ENCODE data around the gene CDCA3.
A peak's percentile ranks its signal among the peaks of the same experiment; 100 is the strongest.

Gene CDCA3

DNA sequence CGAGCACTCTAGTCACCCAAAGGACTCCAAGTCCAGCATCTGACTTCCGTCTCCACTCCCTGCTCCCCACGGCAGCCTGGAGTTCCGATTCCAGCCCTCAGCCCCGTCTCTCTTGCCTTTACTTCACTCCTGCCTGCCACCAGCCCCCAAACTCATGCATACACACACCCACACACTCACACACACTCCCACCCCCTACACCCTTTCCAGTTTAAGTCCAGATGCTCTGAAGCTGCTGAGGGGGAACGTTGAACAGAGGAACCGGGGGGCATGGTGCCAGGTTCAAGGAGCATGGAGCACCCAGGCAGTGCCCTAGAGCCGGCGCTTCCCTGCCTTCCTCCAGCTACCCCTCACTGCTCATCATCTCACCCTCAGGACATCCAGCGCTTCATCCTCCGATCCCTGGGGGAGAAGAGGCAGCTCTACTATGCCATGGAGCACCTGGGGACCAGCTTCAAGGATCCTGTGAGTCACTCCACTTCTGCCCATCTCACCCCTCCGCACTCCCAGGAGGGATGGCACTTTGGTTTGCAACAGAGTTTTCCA, 19.6 kb downstream of the CDCA3 start:
- no peak for DNase-seq

DNA sequence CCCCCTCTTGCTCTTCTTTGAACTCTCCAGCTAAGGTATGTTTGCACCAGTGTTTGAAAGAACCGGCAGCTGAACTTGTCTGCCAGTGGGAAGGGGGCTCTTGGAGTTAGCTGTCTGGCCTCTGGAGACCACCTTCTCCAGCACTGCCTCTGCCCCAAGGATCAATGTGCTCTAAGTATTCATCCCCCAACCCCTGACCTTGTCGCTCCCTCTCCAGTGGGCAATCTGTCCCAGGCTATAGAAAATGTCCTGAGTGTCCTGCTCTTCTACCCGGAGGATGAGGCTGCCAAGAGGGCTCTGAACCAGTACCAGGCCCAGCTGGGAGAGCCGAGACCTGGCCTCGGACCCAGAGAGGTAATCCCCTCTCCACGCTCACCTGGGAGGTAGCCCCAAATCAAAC, 20.1 kb downstream of the CDCA3 start:
- DNase-seq, result no peak

DNA sequence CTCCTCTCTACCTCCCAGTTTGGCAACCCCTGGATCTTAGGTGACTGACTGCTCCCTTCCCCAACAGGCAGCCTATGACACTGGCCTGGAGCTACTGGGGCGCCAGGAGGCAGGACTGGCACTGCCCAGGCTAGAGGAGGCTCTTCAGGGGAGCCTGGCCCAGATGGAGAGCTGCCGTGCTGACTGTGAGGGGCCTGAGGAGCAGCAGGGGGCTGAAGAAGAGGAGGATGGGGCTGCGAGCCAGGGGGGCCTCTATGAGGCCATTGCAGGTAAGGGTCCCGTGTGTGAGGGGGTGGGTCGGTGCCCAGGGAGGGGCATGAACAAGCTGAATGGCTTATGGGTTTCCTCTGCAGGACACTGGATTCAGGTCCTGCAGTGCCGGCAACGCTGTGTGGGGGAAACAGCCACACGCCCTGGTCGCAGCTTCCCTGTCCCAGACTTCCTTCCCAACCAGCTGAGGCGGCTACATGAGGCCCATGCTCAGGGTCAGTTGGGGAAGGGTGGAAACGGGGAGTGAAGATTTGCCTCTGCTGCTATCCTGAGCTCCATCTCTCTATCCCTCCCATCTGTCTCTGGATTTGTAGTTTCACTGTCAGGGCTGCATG, 20.7 kb downstream of the CDCA3 start:
- no peak for DNase-seq

DNA sequence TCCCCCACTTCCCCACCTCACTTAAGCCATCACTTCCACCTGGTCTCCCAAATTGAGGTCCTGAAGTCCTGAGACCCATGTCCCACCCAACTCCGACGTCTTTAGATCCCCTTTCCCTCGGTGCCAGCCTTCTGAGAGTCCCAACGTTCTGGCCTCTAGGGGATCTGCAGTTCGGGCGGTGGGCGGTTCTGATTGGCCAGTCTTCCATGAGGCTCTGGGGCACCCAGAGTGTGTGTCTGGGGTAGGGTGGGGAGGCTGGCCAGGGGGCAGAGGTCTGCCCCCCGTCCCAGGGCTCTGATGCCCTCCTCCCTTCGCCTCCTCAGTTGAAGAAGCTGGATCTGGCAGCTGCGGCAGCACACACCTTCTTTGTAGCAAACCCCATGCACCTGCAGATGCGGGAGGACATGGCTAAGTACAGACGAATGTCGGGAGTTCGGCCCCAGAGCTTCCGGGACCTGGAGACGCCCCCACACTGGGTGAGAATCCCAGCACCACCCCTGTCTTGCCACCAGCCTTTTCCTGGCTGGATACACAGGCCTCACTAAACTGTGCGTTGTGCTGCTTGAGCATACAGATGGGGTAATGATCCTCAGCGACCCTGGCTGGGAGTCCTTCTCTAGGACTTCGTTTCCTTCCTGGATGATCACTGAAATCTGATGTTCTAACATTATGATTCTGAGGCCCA, 21.4 kb downstream of the CDCA3 start:
- DNase-seq, result peak; percentile 55

DNA sequence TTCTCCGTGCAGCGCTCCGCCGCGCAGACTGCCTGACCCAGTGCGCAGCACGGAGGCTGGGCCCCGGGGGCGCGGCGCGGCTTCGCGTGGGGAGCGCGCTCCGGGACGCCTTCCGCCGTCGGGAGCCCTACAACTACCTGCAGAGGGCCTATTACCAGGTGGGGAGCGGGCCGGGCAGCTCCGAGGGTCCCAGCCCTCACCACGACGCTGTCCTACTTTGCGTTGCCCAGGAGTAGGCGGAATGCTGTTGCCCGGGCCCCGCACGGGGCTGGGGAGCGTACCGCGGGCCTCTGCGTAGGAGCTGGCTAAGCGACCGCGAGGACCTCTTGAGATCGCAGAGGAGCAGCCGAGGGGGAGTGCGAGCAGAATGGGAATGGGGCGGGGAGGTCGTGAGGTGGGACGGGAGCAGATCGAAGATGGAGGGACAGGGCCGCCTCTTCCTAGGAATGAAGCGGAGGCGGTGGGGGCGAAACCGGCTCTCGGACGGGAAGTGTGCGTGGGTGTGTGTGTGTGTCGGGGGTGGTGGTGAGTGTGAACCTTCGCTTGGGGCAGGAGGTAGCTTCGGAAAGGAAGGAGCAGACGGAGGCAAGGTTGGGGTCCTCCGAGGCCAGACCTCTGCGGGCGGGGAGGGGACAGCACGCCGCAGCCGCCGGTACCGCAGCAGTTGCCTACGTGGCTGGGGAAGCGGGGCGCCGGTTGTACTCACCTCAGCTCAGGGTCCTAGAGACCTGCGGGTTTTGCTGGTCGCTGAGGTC, 22.1 kb downstream of the CDCA3 start:
- peak; percentile 55 for DNase-seq

DNA sequence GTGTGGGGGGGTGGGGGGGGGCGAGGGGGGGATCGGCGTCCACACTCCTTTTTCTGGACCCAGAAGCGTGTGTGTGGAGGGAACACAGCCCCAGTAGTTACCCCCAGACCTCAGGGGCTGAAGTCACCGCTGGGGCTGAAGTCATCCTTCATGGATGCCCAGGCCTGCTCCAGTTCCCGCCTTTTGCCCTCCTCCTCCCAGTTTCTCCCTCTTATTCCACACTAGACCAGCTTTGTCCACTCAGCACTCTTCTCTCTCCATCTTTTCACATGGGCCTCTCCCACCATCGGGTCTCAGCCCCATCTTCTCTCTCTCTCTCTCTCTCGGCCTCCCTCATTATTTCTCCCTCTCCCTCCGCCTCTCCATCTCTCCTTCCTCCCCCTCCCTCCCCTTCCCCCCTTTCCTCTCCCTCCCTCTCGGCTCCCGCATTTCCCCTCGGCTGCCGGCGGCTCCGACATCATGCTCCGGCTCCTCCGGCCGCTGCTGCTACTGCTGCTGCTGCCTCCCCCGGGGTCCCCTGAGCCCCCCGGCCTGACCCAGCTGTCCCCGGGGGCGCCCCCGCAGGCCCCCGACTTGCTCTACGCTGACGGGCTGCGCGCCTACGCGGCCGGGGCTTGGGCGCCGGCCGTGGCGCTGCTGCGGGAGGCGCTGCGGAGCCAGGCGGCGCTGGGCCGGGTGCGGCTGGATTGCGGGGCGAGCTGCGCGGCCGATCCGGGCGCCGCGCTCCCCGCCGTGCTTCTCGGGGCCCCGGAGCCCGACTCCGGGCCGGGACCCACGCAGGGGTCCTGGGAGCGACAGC, 22.9 kb downstream of the CDCA3 start, which contains the start of gene P3H3:
Gene P3H3, plus strand, starts transcription at position 426 of the 799 bp plus-strand sequence. Its CDS starts 34 bp downstream, at position 460.
- no peak for DNase-seq

DNA sequence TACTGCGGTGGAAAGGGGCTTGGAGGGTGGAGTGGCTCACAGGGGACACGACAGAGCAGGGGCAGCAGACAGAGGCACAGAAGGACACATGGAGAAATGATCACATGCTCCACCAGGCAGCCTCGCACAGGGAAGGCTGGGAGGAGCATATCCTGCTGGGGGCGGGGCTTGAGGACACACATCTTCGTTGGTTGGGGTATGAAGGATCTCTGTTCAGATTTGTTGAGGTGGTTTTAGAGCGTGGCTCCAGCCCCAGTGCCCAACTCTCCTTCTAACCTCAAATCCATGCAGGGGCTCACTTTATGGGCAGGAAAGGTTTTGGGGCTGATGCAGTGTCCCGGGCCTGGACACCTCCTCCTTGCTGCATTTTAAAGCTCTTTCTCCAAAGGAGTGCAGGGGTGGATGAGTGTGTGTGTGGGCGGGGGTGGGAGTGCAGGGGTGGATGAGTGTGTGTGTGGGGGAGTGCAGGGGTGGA, 23.6 kb downstream of the CDCA3 start:
- peak; percentile 71 for DNase-seq

DNA sequence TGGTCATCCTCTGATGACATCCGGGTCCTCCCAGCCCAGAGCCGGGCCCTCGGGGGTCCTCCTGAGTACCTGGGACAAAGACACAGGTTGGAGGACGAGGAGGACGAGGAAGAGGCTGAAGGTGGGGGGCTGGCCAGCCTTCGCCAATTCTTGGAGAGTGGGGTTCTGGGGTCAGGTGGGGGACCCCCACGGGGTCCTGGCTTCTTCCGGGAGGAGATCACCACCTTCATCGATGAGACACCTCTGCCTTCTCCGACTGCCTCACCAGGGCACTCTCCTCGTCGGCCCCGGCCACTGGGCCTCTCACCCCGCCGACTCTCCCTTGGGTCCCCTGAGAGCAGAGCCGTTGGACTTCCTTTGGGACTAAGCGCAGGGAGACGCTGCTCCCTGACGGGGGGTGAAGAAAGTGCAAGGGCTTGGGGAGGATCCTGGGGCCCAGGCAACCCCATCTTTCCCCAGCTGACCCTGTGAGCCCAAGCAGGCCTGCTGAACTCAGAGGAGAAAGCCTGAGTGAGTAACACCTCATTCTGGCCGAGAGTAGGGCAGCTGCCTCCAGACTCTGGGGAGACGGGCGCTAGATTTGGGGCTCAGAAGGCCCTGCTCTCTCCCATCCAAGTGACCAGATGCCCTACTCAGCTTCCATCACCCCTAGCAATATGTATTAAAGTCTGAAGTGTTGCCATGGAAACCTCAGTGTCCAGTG, 24.2 kb downstream of the CDCA3 start:
- DNase-seq, result no peak

DNA sequence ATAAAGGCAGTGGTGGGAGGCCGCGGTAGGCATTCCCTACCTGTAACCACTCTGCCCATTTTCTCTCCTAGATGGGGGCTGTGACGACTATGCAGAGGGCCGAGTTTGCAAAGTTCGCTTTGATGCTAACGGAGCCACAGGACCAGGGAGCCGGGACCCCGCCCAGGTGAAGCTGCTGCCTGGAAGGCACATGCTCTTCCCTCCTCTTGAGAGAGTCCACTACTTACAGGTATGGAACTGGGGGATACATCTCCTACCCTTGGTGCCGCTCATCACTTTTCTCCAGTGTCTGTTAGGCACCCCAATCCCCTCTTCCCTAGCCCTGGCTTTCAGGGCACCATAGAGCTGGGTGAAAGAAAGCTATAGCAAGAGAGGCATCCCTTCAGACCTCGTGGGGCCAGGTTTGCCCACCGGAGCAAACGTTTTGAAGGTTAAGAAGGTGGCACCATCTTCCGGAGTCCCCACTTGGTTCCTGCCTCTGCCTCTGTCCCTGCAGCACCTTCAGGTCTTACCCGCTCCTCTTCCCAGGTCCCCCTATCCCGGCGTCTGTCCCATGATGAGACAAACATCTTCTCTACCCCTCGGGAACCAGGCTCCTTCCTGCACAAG, 24.9 kb downstream of the CDCA3 start:
- DNase-seq, result no peak

DNA sequence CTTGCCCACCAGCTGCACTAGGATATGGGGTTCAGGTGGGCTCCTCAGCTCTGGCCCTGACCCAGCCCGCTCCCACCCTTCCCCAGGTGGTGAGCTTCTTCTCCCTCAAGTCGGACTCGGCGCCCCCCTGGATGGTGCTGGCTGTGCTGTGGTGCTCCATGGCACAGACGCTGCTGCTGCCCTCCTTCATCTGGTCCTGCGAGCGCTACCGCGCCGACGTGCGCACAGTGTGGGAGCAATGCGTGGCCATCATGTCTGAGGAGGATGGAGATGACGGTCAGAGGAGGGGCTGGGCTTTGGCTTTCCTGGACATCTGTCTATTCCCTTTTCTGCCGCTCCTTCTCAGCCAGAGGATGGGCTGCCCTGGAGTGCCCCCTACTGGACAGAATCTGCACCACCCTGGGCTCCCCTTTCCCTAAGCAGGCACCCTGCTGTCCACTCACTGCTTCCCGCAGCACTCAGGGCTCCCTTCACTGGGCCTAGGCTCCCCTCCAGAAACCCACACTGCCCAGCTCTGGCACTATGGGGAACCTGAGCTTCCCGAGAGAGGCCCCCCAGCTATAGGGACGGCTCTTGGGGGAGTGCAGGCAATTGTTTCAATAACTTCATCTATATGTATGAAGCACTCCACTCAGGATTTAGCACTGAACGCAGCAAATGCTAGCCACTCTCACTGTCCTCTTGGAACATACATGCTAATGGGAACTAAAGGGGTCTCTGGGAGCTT, 25.5 kb downstream of the CDCA3 start:
- DNase-seq, result peak; percentile 52

DNA sequence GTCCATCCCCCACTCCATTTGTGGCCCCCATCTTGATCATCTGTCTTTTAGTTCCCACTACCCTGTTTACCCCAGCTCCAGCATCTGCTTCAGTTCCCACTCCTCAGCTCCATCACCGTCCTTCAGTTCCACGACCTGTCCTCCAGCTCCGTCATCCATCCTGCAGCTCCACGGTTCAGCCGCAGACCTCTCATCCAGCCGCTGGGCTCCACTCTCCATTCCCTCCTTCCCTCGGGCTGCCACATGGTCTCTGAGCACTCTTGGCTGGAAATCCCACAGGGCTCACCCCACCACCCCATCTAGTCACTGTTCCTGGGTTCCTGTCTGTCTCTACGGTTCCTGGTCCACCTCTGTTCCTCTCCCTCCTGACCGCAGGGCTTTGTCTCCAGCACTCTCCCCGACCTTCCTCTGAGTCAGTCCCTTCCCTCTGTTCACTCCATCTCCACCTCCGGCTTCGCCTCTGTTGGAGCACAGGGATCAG, 26.1 kb downstream of the CDCA3 start:
- DNase-seq, result no peak

DNA sequence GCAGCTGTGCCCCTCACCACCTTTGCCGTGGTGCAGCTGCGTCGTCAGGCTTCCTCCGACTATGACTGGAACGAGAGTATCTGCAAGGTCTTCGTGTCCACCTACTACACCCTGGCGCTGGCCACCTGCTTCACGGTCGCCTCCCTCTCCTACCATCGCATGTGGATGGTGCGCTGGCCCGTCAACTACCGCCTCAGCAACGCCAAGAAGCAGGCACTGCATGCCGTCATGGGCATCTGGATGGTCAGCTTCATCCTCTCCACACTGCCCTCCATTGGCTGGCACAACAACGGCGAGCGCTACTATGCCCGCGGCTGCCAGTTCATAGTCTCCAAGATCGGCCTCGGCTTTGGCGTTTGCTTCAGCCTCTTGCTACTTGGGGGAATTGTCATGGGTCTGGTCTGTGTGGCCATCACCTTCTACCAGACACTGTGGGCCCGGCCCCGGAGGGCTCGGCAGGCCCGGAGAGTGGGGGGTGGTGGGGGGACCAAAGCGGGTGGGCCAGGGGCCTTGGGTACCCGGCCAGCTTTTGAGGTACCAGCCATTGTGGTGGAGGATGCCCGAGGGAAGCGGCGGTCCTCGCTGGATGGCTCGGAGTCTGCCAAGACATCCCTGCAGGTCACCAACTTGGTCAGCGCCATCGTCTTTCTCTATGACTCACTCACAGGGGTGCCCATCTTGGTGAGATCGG, 26.9 kb downstream of the CDCA3 start:
- no peak for DNase-seq

DNA sequence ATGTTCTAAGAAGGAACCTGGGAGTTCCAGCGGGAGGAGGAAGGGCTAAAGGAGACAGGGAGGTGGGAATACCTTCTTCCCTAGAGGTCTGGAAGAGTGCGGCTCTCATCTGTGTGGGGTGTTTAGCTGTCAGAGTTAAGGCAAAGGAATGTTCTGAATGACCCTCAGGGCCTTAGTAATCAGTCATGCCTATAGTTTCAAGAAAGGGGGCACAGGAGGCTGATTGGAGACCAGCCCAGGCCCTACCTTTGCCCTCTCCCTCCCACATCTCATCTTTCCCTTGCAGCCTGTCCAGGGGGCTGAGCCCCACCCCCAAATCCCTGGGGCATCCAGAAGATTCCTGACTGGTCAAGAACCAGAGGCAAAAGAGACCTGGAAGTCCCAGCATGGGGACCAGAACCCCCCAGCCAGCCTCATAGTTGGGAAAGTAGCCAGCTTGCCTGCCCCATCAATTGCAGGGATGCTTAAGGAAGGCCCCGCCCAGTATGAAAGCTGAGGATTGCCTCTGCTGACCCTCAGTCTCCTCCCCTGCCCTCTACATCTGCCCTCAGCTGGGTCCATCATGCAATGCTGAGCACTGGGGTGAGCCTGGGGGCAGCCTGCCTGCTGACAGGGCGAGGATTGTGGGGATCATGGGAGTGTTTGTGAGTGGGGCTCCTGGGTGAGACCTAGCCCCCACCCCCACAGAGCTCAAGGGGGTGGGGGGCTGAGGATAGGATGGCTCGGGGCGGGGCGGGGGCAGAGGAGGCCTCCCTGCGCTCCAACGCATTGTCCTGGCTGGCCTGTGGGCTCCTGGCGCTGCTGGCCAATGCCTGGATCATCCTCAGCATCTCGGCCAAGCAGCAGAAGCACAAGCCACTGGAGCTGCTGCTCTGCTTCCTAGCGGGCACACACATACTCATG, 27.7 kb downstream of the CDCA3 start:
- DNase-seq, result no peak

DNA sequence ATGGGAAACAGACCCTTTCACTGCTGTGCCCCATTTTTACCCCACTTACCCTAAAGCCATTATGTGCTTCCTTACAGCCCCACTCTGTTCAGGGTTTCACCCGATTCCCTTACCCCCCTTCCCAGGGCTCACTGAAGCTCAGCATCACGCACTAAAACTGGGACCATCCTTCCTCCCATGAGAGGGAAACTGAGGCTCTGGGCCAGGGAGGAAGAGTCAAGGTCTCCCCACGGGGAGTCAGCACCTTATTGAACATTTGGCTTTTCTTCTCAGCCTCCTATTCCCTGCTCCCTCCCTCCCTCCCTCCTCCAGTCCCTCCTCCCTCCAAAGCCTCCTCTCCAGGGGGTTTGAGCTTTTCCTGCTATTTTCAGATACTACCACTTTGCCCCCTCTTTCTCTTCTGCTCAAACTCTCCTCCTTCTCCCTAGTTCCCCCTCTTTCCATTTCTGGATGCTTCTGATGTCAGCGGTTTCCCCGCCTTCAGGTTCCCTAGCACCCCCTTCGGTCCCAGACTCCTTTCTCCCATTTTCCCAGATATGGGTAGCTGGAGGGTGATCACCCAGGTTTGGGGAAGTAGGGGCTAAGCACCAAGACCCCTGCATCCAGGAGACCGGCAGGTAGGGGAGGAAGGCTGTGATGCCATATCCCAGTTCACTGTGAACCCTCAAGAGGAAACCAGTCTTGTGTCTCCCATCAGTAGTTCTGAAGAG, 28.5 kb downstream of the CDCA3 start:
- DNase-seq, result no peak

DNA sequence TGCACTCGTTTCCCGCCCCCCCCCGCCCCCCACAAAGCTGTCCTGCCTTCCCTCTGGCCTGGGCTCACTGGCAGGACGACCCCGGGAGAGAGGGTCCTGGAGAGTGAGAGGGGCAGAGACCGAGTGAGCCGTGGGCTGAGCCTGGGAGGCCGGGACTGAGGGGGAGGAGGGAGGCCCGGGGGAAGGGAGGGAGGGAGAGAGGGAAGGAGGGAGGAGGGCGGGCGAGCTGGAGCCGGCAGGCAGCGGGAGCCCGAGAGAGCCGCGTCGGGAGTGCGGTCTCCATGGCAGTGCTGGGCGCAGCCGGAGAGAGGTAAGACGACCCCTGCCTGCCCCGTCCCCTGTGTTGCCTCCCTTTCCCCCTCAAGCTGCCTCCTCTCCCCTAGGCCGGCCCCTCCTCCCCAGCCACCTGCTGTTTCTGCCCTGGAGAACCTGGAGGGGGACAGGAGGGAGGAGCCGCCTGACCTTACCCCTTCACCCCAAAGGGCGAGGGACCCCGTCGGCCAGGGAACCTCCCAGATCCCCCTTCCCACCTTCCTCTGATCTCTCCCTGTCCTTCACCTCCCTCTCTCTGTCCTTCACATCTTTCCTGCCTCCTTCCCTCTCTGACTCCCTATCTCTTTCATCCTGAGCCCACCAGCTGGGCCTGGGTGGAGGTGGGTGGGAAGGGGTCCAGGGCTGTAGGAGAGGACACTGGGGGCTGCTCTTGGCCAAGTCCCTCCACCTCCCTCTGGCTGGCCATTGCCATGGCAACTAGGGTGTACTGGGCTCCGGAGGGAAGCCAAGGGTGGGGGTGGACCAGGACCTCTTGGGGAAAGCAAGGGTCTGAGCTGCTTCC, 29.3 kb downstream of the CDCA3 start, which contains the start of gene GPR162:
Gene GPR162, plus strand, starts transcription at position 231 of the 835 bp plus-strand sequence. CDS start 2,078 bp downstream, outside the sequence.
- peak; percentile 47 for DNase-seq

DNA sequence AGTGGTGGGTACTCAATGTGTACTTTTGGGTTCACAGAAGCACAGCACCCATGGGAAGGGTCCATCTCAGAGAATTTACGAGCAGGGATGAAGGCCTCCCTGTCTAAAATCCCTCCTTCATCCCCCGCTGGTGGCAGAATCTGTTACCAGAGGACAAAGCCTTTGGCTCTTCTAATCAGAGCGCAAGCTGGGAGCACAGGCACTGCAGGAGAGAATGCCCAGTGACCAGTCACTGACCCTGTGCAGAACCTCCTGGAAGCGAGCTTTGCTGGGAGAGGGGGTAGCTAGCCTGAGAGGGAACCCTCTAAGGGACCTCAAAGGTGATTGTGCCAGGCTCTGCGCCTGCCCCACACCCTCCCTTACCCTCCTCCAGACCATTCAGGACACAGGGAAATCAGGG, 30.9 kb downstream of the CDCA3 start:
- DNase-seq, result no peak
